SK-N-SH (cell line): ENCODE data around the gene ZP4. TPM values are rescaled to one million over a fixed set of nuclear protein-coding genes. Genes with fewer than 3 reads are reported as not detected.

Experiments
- CTCF ChIA-PET: fragments of 300-600, 350-600 bp; formaldehyde crosslinking; extraction: SDS; loops from one replicate; lab custom pipeline; 2021; lab: Yijun Ruan, JAX
- POLR2A ChIA-PET: fragments of 350-600 bp; sonication (Branson Sonifier 250); formaldehyde crosslinking; extraction: SDS; loops from one replicate; lab custom pipeline; 2020; ENCODE audit warnings: antibody characterized with exemption, inconsistent platforms; lab: Yijun Ruan, JAX
- DNase-seq: peaks from one replicate; pipeline ENCODE4 v3.0.0; 2012
- H2AFZ ChIP-seq: fragments of 200-600 bp; sonication (generic); 2 replicates; pipeline ENCODE4 v1.8.1; 2016; ENCODE audit warnings: antibody characterized with exemption, mild to moderate bottlenecking, low read depth
- H3F3A ChIP-seq: fragments of 200-600 bp; sonication (generic); replicated peaks from 2 replicates; pipeline ENCODE3; 2016; ENCODE audit warnings: antibody characterized with exemption, mild to moderate bottlenecking; ENCODE audit not compliant: insufficient read depth
- H3K27ac ChIP-seq, 2 experiments: fragments of 200-500 bp in 1 of 2; fragments of 200-600 bp in 1 of 2; sonication (Bioruptor generic) in 1 of 2; sonication (generic), shearing (Covaris generic) in 1 of 2; 2 replicates each; pipeline versions ENCODE4 v1.5.1 to v1.6.1; 2014 to 2016; ENCODE audit warnings: low read depth in 2 of 2, inconsistent platforms in 1 of 2, low read length in 1 of 2, mild to moderate bottlenecking in 1 of 2, mixed read lengths in 1 of 2
- H3K27me3 ChIP-seq: fragments of 200-600 bp; sonication (generic), shearing (Covaris generic); 2 replicates; pipeline ENCODE4 v1.6.1; 2016; ENCODE audit warnings: mixed run types; ENCODE audit not compliant: insufficient read depth
- H3K36me3 ChIP-seq, 2 experiments: fragments of 200-500 bp in 1 of 2; fragments of 200-600 bp in 1 of 2; sonication (Bioruptor generic) in 1 of 2; sonication (generic) in 1 of 2; replicated peaks in 1 of 2; 2 replicates each; pipeline versions ENCODE3 to v1.5.1; 2014 to 2016; ENCODE audit warnings: low read length in 1 of 2, mild to moderate bottlenecking in 1 of 2; ENCODE audit not compliant: insufficient read depth in 2 of 2, control insufficient read depth in 1 of 2
- H3K4me1 ChIP-seq, 2 experiments: fragments of 200-500 bp in 1 of 2; fragments of 200-600 bp in 1 of 2; sonication (Bioruptor generic) in 1 of 2; sonication (generic), shearing (Covaris generic) in 1 of 2; 2 replicates each; pipeline versions ENCODE4 v1.5.1 to v1.6.1; 2014 to 2016; ENCODE audit warnings: low read depth in 1 of 2, low read length in 1 of 2, mixed run types in 1 of 2; ENCODE audit not compliant: insufficient read depth in 2 of 2, control insufficient read depth in 1 of 2
- H3K4me2 ChIP-seq: fragments of 200-600 bp; sonication (generic), shearing (Covaris generic); 2 replicates; pipeline ENCODE4 v1.6.1; 2017; ENCODE audit warnings: mixed run types
- H3K4me3 ChIP-seq, 2 experiments: fragments of 200-500 bp in 1 of 2; fragments of 200-600 bp in 1 of 2; sonication (Bioruptor generic) in 1 of 2; sonication (generic), shearing (Covaris generic) in 1 of 2; 2 replicates each; pipeline versions ENCODE4 v1.5.1 to v1.8.1; 2014 to 2016; ENCODE audit warnings: low read depth in 2 of 2, inconsistent platforms in 1 of 2, low read length in 1 of 2, mild to moderate bottlenecking in 1 of 2, mixed read lengths in 1 of 2, moderate library complexity in 1 of 2
- H3K79me2 ChIP-seq: fragments of 200-600 bp; sonication (generic); 2 replicates; pipeline ENCODE4 v1.8.1; 2017; ENCODE audit warnings: mild to moderate bottlenecking; ENCODE audit not compliant: insufficient read depth
- H3K9ac ChIP-seq: fragments of 200-600 bp; sonication (generic); 2 replicates; pipeline ENCODE4 v1.6.1; 2017; ENCODE audit warnings: mixed run types
- H3K9me2 ChIP-seq: fragments of 200-600 bp; sonication (generic); 2 replicates; pipeline ENCODE4 v1.6.1; 2017; ENCODE audit warnings: mixed run types
- H3K9me3 ChIP-seq: fragments of 200-600 bp; sonication (generic); 2 replicates; pipeline ENCODE4 v1.6.1; 2017; ENCODE audit warnings: mixed run types, mild to moderate bottlenecking, moderate library complexity
- H4K20me1 ChIP-seq: fragments of 200-600 bp; sonication (generic); 2 replicates; pipeline ENCODE4 v1.6.1; 2017; ENCODE audit warnings: mild to moderate bottlenecking, mixed run types; ENCODE audit not compliant: insufficient read depth
- CTCF ChIP-seq: fragments of 200-600 bp; sonication (generic); IDR thresholded peaks from 2 replicates; pipeline ENCODE4 v1.6.1; 2017; ENCODE audit warnings: antibody characterized with exemption, mild to moderate bottlenecking, moderate library complexity
- EZH2phosphoT487 ChIP-seq: fragments of 200-600 bp; sonication (generic); IDR thresholded peaks from 2 replicates; pipeline ENCODE4 v1.6.1; 2017; ENCODE audit warnings: low read depth, mixed run types, mild to moderate bottlenecking, antibody characterized with exemption, moderate library complexity, borderline replicate concordance
- FOXJ3 ChIP-seq: sonication (generic); formaldehyde crosslinking; IDR thresholded peaks from 2 replicates; pipeline ENCODE4 v1.5.1; 2020; ENCODE audit warnings: mild to moderate bottlenecking, missing genetic modification reagents
- GATA2 ChIP-seq: sonication (generic); formaldehyde crosslinking; IDR thresholded peaks from 2 replicates; pipeline ENCODE4 v1.5.0; 2020; ENCODE audit warnings: mild to moderate bottlenecking, missing genetic modification reagents
- MXI1 ChIP-seq: IDR thresholded peaks from 2 replicates; pipeline ENCODE4 v1.6.1; 2012; ENCODE audit warnings: mild to moderate bottlenecking, low read depth, low read length, improper control_type of control experiment
- POLR2AphosphoS5 ChIP-seq: IDR thresholded peaks from 2 replicates; pipeline ENCODE4 v1.6.1; 2012; ENCODE audit warnings: low read depth, low read length
- RAD21 ChIP-seq: IDR thresholded peaks from 2 replicates; pipeline ENCODE4 v1.6.1; 2012; ENCODE audit warnings: mild to moderate bottlenecking, low read length
- RCOR1 ChIP-seq: fragments of 150-350 bp; IDR thresholded peaks from 2 replicates; pipeline ENCODE4 v1.6.1; 2017; ENCODE audit warnings: antibody characterized with exemption, low read length
- RXRA ChIP-seq: IDR thresholded peaks from 2 replicates; pipeline ENCODE4 v1.4.0; 2012; ENCODE audit warnings: low read depth, mild to moderate bottlenecking, borderline replicate concordance
- TAF1 ChIP-seq: IDR thresholded peaks from 2 replicates; pipeline ENCODE4 v1.6.1; 2012; ENCODE audit warnings: low read depth, mild to moderate bottlenecking, low read length, moderate library complexity, borderline replicate concordance
- TCF12 ChIP-seq: IDR thresholded peaks from 2 replicates; pipeline ENCODE4 v1.4.0; 2012
- YY1 ChIP-seq: IDR thresholded peaks from 2 replicates; pipeline ENCODE4 v1.4.0; 2012; ENCODE audit warnings: low read depth, mild to moderate bottlenecking
- WGBS: methylation state at CpG from one replicate; pipeline ENCODE4 v1.1.6; 2017; ENCODE audit warnings: low lambda C conversion rate; 5-methylcytosine and 5-hydroxymethylcytosine counted together
- polyA plus RNA-seq, 3 experiments: library from polyadenylated mRNA; depleted of rRNA; stranded (reverse); fragments of >200 nt; gene quantifications; 2 replicates each; pipeline ENCODE4 v1.2.3, GENCODE V29; 2012
- TF ChIP-seq, protein P1 (sequence below): IDR thresholded peaks from 2 replicates; pipeline ENCODE4 v1.4.0; 2012; ENCODE audit warnings: low read depth

The ZP4 gene
- polyA plus RNA-seq, 1 of the 3 experiments (the other 2 are of a cell fraction): not detected

GRCh38 chr1:237834048-237834447 lies 56.7 kb downstream of the ZP4 start:
- peaks cover 0 to 12% of the 10 kb centered on the region in 2 experiments; a peak in 2 of 4 replicates for H3K4me1 ChIP-seq
- H4K20me1 ChIP-seq: no peaks in the 10 kb centered on the region
- 29% methylated on average over 3 of the region's 3 CpGs for WGBS
- no peak overlapping the region for H3K4me3 ChIP-seq
- ChIA-PET CTCF (interaction anchor here (0.5 to 2.5 kb wide), 6 partner anchors 18 to 1831 kb away, joined by 3 to 18 read pairs (median 8); no protein-coding TSS in a partner anchor), POLR2A (no interaction called here)
- H3K79me2 ChIP-seq: no peaks in the 10 kb centered on the region
- no peaks in the 10 kb centered on the region for H3K36me3 ChIP-seq
- no peaks in the 10 kb centered on the region for H3K27me3 ChIP-seq
- peak overlapping the region in 1 of 2 experiments; percentile 43; a peak in 1 of 4 replicates for H3K27ac ChIP-seq
- no peaks in the 10 kb centered on the region for H3K9me3 ChIP-seq
- no peak overlapping the region for H3K9ac ChIP-seq
- H3K4me2 ChIP-seq: no peak overlapping the region
- H3F3A ChIP-seq: no peaks in the 10 kb centered on the region
- H2AFZ ChIP-seq: no peak overlapping the region
- H3K9me2 ChIP-seq: no peaks in the 10 kb centered on the region
- no peak for TF ChIP-seq TCF12
- peak; percentile 32; the same call in 1 of the 2 replicates for TF ChIP-seq GATA2
- peak; percentile 37 for DNase-seq

GRCh38 chr1:237832858-237833257 lies 57.9 kb downstream of the ZP4 start:
- Histone ChIP-seq H3K9me2 (no peaks in the 10 kb centered on the region), H3K9me3 (no peaks in the 10 kb centered on the region), H3K9ac (no peak overlapping the region), H4K20me1 (no peaks in the 10 kb centered on the region), H3K27ac (no peak overlapping the region), H3K36me3 (no peaks in the 10 kb centered on the region), H3K4me2 (no peak overlapping the region), H3K4me1 (peaks cover 0 to 12% of the 10 kb centered on the region in 2 experiments; a peak in 2 of 4 replicates), H2AFZ (no peak overlapping the region), H3K27me3 (no peaks in the 10 kb centered on the region), H3K4me3 (no peak overlapping the region), H3K79me2 (no peaks in the 10 kb centered on the region), H3F3A (no peaks in the 10 kb centered on the region)
- no peak for TF ChIP-seq MXI1
- TF ChIP-seq RCOR1: no peak
- TF ChIP-seq CTCF: no peak
- TF ChIP-seq, protein P1, sequence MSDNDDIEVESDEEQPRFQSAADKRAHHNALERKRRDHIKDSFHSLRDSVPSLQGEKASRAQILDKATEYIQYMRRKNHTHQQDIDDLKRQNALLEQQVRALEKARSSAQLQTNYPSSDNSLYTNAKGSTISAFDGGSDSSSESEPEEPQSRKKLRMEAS: no peak
- no peak for TF ChIP-seq EZH2phosphoT487
- TF ChIP-seq FOXJ3 (CRISPR knock-in tag): no peak
- no peak for TF ChIP-seq YY1
- TF ChIP-seq RXRA: no peak
- no peak for TF ChIP-seq POLR2AphosphoS5
- TF ChIP-seq TAF1: no peak
- no peak for TF ChIP-seq RAD21
- 72% methylated on average over 7 of the region's 7 CpGs for WGBS
- POLR2A ChIA-PET: no interaction called here
- CTCF ChIA-PET: interaction anchor here (2.0 to 2.2 kb wide), 3 partner anchors 18 to 31 kb away, joined by 6 to 11 read pairs (median 10); no protein-coding TSS in a partner anchor
- DNase-seq: no peak
